Transverse colon (tissue), 4 donors: ENCODE results near the gene FXYD2.
"Not testable (repeated sequence)": the region's sequence is repeated elsewhere in the genome, so short reads cannot be mapped to it uniquely, and the experiment has no call there.

Source experiments
- EP300 ChIP-seq: sonication (generic); formaldehyde crosslinking; IDR thresholded peaks from one replicate; pipeline ENCODE4 v1.6.1; 2017; ENCODE audit warnings: antibody characterized with exemption, low read depth
- POLR2A ChIP-seq: fragments of 450-650 bp; IDR thresholded peaks from one replicate; pipeline ENCODE4 v1.6.1; 2016; ENCODE audit warnings: antibody characterized with exemption, mild to moderate bottlenecking, moderate library complexity
- POLR2AphosphoS5 ChIP-seq, 3 donors: sonication (generic); formaldehyde crosslinking; IDR thresholded peaks; one replicate each; pipeline ENCODE4 v1.6.1; 2016; ENCODE audit warnings: antibody characterized with exemption in 3 of 3
- TF ChIP-seq, protein P1 (sequence below), 5 experiments: fragments of 200-600 bp in 3 of 5; fragments of 450-650 bp in 2 of 5; sonication (generic) in 3 of 5; IDR thresholded peaks; 1 replicate in 2 of 5; 2 replicates in 3 of 5; pipeline ENCODE4 v1.5.1; 2016 to 2017; ENCODE audit warnings: antibody characterized with exemption in 5 of 5, inconsistent platforms in 3 of 5, mild to moderate bottlenecking in 2 of 5, moderate library complexity in 1 of 5

DNA sequence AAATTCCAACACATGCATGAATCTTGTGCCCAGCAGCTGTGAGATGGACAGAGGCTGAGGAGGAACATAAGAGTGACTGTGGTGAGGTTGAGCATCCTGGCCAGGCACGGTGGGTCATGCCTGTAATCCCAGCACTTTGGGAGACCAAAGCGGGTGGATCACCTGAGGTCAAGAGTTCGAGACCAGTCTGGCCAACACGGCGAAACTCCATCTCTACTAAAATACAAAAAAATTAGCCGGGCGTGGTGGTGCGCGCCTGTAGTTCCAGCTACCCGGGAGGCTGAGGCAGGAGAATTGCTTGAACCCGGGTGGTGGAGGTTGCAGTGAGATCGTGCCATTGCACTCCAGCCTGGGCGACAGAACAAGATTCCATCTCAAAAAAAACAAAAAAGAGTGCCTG, 41.0 kb upstream of the FXYD2 start:
- TF ChIP-seq, protein P1, sequence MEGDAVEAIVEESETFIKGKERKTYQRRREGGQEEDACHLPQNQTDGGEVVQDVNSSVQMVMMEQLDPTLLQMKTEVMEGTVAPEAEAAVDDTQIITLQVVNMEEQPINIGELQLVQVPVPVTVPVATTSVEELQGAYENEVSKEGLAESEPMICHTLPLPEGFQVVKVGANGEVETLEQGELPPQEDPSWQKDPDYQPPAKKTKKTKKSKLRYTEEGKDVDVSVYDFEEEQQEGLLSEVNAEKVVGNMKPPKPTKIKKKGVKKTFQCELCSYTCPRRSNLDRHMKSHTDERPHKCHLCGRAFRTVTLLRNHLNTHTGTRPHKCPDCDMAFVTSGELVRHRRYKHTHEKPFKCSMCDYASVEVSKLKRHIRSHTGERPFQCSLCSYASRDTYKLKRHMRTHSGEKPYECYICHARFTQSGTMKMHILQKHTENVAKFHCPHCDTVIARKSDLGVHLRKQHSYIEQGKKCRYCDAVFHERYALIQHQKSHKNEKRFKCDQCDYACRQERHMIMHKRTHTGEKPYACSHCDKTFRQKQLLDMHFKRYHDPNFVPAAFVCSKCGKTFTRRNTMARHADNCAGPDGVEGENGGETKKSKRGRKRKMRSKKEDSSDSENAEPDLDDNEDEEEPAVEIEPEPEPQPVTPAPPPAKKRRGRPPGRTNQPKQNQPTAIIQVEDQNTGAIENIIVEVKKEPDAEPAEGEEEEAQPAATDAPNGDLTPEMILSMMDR (IDR thresholded peaks at IDR 0.05): not testable (repeated sequence)
- TF ChIP-seq POLR2AphosphoS5 (IDR thresholded peaks at IDR 0.05); POLR2A; EP300: not testable (repeated sequence)
